GM23248 (cell line): ENCODE data around the gene CTTNBP2.

ENCODE experiments used
- EZH2 ChIP-seq: fragments of 200-600 bp; sonication (generic); IDR thresholded peaks from 2 replicates; pipeline ENCODE4 v1.6.1; 2018; ENCODE audit warnings: antibody characterized with exemption, mild to moderate bottlenecking; ENCODE audit not compliant: insufficient read depth, poor library complexity, severe bottlenecking
- EZH2phosphoT487 ChIP-seq: fragments of 200-600 bp; sonication (generic); IDR thresholded peaks from 2 replicates; pipeline ENCODE4 v1.6.1; 2018; ENCODE audit warnings: antibody characterized with exemption, moderate library complexity, mild to moderate bottlenecking, low read depth; ENCODE audit not compliant: insufficient read depth

DNA sequence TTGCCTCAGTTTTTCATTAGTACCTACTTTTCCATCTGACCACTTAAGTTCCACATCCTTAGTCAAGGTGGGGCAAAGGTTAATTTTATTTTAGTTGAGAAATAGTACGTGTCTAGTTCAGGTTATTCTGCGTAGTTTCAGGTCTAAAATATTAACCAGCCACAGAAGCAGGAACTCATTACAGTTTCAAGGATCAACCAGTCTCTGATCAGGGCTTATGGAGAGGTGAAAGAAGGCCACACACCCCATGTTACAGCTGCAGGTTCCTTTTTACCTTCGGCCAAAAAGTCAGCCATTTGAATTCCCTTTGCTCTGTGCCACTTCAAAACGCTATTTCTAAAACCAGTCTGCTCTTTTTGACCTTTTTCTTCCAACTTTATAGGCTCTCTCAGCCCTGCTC lies 134.2 kb downstream of the CTTNBP2 start:
- TF ChIP-seq EZH2 (no peak), EZH2phosphoT487 (no peak)
